ENCODE data around the gene SBK3.

SBK3 gene

GRCh38 chr19:55546011-55546410 lies 668 bp upstream of the SBK3 start:
- TF ChIP-seq TSHZ2 (CRISPR knock-in tag; IDR thresholded peaks at IDR 0.05), result no peak
- no peak for TF ChIP-seq CREB5 (CRISPR knock-in tag; IDR thresholded peaks at IDR 0.05; ENCODE audit: low read depth)
- TF ChIP-seq BACH2 (CRISPR knock-in tag; IDR thresholded peaks at IDR 0.05; ENCODE audit: borderline replicate concordance), result no peak
- TF ChIP-seq PATZ1 (CRISPR knock-in tag; IDR thresholded peaks at IDR 0.05; ENCODE audit: borderline replicate concordance), result no peak
- no peak for TF ChIP-seq CSDC2 (CRISPR knock-in tag; IDR thresholded peaks at IDR 0.05)
- TF ChIP-seq ZFP30 (CRISPR knock-in tag; IDR thresholded peaks at IDR 0.05), result no peak
- TF ChIP-seq ZNF70 (CRISPR knock-in tag; IDR thresholded peaks at IDR 0.05), result no peak
- TF ChIP-seq GLIS3 (CRISPR knock-in tag; IDR thresholded peaks at IDR 0.05), result no peak
- TF ChIP-seq TCF4 (CRISPR knock-in tag; IDR thresholded peaks at IDR 0.05; ENCODE audit: borderline replicate concordance), result no peak
- no peak for TF ChIP-seq ARNTL (CRISPR knock-in tag; IDR thresholded peaks at IDR 0.05; ENCODE audit: borderline replicate concordance, low read depth)

GRCh38 chr19:55544776-55545439 lies 435 bp downstream of the SBK3 start:
- no peak for ATAC-seq
- TF ChIP-seq ZFP3 (CRISPR knock-in tag; IDR thresholded peaks at IDR 0.05) (no peak), PATZ1 (CRISPR knock-in tag; IDR thresholded peaks at IDR 0.05; ENCODE audit: borderline replicate concordance) (no peak), CSRNP3 (CRISPR knock-in tag; IDR thresholded peaks at IDR 0.05) (no peak), PPARA (CRISPR knock-in tag; IDR thresholded peaks at IDR 0.05; ENCODE audit: borderline replicate concordance) (no peak), ZFP30 (CRISPR knock-in tag; IDR thresholded peaks at IDR 0.05) (no peak), ZC3H10 (CRISPR knock-in tag; IDR thresholded peaks at IDR 0.05) (no peak), BACH2 (CRISPR knock-in tag; IDR thresholded peaks at IDR 0.05; ENCODE audit: borderline replicate concordance) (no peak), GLIS3 (CRISPR knock-in tag; IDR thresholded peaks at IDR 0.05) (no peak), CSDC2 (CRISPR knock-in tag; IDR thresholded peaks at IDR 0.05) (no peak), ZNF70 (CRISPR knock-in tag; IDR thresholded peaks at IDR 0.05) (no peak), ISL1 (CRISPR knock-in tag; IDR thresholded peaks at IDR 0.05) (no peak), TCF4 (CRISPR knock-in tag; IDR thresholded peaks at IDR 0.05; ENCODE audit: borderline replicate concordance) (no peak), TOX (CRISPR knock-in tag; IDR thresholded peaks at IDR 0.05; ENCODE audit: borderline replicate concordance) (no peak), OSR1 (CRISPR knock-in tag; IDR thresholded peaks at IDR 0.05) (no peak), POU6F1 (CRISPR knock-in tag; IDR thresholded peaks at IDR 0.05; ENCODE audit: borderline replicate concordance, low read depth) (no peak)

More at GRCh38 chr19:55546011-55546410, 668 bp upstream of the SBK3 start:
- no peak for ATAC-seq

Data from SK-N-SH treated with all-trans-retinoic acid at 6 μM for 48 hours (cell line).